B cell (primary cell): Measurements from ENCODE around the gene FAM168A.

Experiments used
- CTCF ChIP-seq: fragments of 200-600 bp; IDR thresholded peaks from one replicate; pipeline ENCODE4 v1.8.0; 2022; ENCODE audit warnings: antibody characterized with exemption, mild to moderate bottlenecking
- EZH2 ChIP-seq: IDR thresholded peaks from 2 replicates; pipeline ENCODE4 v1.6.1; 2012; ENCODE audit warnings: borderline replicate concordance, low read depth, mild to moderate bottlenecking, moderate library complexity, low read length; ENCODE audit not compliant: insufficient read depth, poor library complexity, severe bottlenecking

DNA sequence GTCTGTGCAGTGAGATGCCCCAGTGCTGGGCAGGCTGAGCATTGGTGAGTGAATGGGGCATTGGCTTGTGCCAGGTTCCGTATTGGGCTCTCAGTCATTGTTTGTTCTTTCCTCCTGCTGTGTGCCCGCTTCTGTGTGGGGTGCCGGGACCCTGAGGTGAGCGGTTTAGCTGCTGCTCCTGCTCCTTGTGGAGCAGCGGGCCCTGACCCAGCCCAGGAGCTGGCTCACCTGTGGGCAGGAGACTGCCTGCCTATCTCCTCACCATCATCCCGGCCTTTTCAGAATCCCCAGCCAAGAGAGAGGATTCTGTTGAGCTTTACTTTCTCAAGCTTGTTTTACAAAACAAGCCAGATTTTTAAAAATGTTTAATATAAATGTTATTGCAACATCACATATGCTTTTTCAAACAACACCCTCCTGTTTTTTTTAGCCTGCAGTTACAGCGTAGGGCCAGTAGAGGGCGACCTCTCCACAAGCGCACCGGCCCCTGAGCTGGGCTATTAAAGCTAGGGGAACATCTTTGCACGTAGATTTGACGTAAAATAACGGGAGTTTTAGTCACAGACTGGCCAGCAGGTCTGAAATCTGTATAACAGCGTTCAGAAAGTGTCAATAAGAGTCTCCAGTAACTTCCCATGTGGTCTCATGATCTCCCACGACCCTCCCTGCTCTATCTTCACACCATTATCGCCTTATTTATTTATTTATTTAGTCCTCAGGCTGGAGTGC lies 246.8 kb downstream of the FAM168A start:
- TF ChIP-seq CTCF (peak; percentile 97), EZH2 (no peak)
